Stomach smooth muscle (tissue), 2 donors: ENCODE results near the gene PPFIBP1.

ENCODE experiments used
- H3K27ac ChIP-seq: one replicate; pipeline ENCODE4 v1.7.0; 2013; ENCODE audit warnings: mild to moderate bottlenecking, low read length, inconsistent platforms
- H3K27me3 ChIP-seq, 2 donors: one replicate each; pipeline ENCODE4 v1.7.0; 2013; ENCODE audit warnings: low read length in 2 of 2; ENCODE audit not compliant: insufficient read depth in 2 of 2, control insufficient read depth in 1 of 2
- H3K36me3 ChIP-seq, 2 donors: one replicate each; pipeline ENCODE4 v1.7.0; 2013; ENCODE audit warnings: low read length in 2 of 2; ENCODE audit not compliant: control insufficient read depth in 2 of 2, insufficient read depth in 2 of 2
- H3K4me1 ChIP-seq: one replicate; pipeline ENCODE4 v1.7.0; 2013; ENCODE audit warnings: low read length; ENCODE audit not compliant: control insufficient read depth, insufficient read depth
- H3K4me3 ChIP-seq, 2 donors: one replicate each; pipeline ENCODE4 v1.7.0; 2013; ENCODE audit warnings: low read length in 2 of 2
- H3K9ac ChIP-seq, 2 donors: one replicate each; pipeline ENCODE4 v1.7.0; 2013; ENCODE audit warnings: low read length in 2 of 2, mild to moderate bottlenecking in 1 of 2
- H3K9me3 ChIP-seq, 2 donors: one replicate each; pipeline ENCODE4 v1.7.0; 2013; ENCODE audit warnings: low read length in 2 of 2; ENCODE audit not compliant: control insufficient read depth in 2 of 2
- donor health status: healthy.
- donor health status: Pancreatic carcinoma.

PPFIBP1 gene

DNA sequence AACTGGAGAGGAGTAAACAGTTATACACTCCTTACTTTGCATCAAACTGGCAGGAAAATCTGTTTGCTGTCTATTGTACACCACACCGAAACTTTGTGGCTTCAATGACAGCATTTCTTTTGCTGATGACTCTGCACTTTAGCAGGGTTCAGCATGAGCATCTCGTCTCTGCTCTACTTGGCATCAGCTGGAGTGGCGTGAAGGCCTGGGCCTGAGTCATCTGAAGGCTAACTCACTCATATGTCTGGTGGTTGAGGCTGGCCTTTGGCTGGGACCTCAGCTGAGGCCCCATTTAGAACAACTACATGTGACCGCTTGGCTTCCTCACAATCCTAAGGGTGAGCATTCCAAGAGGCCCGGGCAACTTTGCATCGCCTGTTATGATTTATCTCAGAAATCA lies 143.5 kb downstream of the PPFIBP1 start:
- Histone ChIP-seq H3K4me1 (no peaks in the 10 kb centered on the region), H3K9ac (no peak overlapping the region), H3K27me3 (no peaks in the 10 kb centered on the region), H3K4me3 (no peak overlapping the region), H3K27ac (no peak overlapping the region), H3K36me3 (peaks cover 14 to 17% of the 10 kb centered on the region in 2 donors), H3K9me3 (no peaks in the 10 kb centered on the region)

DNA sequence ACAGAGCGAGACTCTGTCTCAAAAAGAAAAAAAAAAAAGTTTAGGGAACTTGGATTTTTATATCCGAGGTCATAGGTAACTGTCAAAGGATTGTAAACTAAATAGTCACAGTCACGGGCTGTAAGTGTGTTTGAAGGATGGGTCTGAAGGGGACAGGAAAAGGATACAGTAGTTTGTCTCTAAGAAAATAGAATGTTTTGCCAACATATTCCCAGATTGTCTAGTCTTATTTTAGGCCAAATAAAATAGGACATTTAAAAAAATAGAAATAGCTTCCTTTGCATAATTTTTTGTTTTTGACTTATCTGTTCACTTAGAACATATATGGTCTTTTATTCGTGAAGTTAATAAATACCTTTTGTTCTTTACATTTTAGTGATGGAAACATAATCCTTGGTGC lies 148.0 kb downstream of the PPFIBP1 start:
- no peak overlapping the region for H3K27ac ChIP-seq
- no peaks in the 10 kb centered on the region for H3K27me3 ChIP-seq
- H3K36me3 ChIP-seq, result peaks cover 21 to 23% of the 10 kb centered on the region in 2 donors
- no peaks in the 10 kb centered on the region for H3K9me3 ChIP-seq
- H3K9ac ChIP-seq, result no peak overlapping the region
- H3K4me3 ChIP-seq, result no peak overlapping the region
- H3K4me1 ChIP-seq, result no peaks in the 10 kb centered on the region

DNA sequence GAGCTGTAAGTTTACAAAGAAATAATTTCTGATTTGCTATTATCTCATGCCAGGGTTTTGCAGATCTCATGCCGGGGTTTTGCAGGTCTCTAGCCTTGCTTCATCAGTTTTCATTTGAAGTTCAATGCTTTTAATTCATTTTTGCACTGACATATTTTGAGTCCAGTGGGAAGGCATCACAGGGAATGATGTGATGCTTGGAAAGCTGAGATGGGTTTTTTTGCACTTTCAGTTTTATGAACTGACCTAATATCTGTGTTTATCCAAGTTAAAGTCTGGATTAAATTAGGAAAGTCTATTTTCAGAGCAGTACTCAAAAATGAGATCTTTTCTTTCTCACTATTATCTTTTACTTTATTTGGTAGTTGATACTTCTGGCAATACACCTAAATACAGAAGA lies 148.6 kb downstream of the PPFIBP1 start:
- H3K36me3 ChIP-seq, result peaks cover 23% of the 10 kb centered on the region in 2 donors
- H3K27ac ChIP-seq, result no peak overlapping the region
- H3K9ac ChIP-seq, result no peak overlapping the region
- no peaks in the 10 kb centered on the region for H3K9me3 ChIP-seq
- H3K4me3 ChIP-seq, result no peak overlapping the region
- H3K4me1 ChIP-seq, result no peaks in the 10 kb centered on the region
- no peaks in the 10 kb centered on the region for H3K27me3 ChIP-seq

- Histone ChIP-seq H3K27me3 (no peaks in the 10 kb centered on the region), H3K9ac (no peak overlapping the region), H3K9me3 (no peaks in the 10 kb centered on the region), H3K27ac (no peak overlapping the region), H3K36me3 (peaks cover 17 to 20% of the 10 kb centered on the region in 2 donors), H3K4me3 (no peak overlapping the region), H3K4me1 (no peaks in the 10 kb centered on the region)
Observed at GRCh38 chr12:27673101-27673718, 149.2 kb downstream of the PPFIBP1 start.

DNA sequence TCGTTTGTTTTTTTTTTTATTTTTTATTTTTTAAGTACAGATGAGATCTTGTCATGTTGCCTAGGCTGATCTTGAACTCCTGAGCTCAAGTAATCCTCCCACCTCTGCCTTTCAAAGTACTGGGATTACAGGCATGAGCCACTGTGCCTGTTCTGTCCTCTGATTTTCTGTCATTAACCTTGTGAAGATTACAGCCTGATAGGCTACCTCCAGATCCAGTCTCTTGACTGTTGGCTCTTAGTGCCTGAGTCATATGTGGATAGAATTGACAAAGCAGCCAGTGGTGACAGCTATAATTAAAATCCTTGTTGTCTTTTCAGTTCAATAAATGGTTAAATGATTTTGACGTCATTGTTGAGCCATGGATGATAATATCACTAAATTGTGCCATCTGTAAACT lies 151.0 kb downstream of the PPFIBP1 start:
- H3K9ac ChIP-seq, result no peak overlapping the region
- H3K36me3 ChIP-seq, result peaks cover 22 to 25% of the 10 kb centered on the region in 2 donors
- H3K27me3 ChIP-seq, result no peaks in the 10 kb centered on the region
- no peaks in the 10 kb centered on the region for H3K4me1 ChIP-seq
- H3K9me3 ChIP-seq, result no peaks in the 10 kb centered on the region
- no peak overlapping the region for H3K4me3 ChIP-seq
- H3K27ac ChIP-seq, result no peak overlapping the region

GRCh38 chr12:27680619-27681018 lies 156.6 kb downstream of the PPFIBP1 start:
- Histone ChIP-seq H3K4me1 (no peaks in the 10 kb centered on the region), H3K27ac (no peak overlapping the region), H3K27me3 (no peaks in the 10 kb centered on the region), H3K9me3 (no peaks in the 10 kb centered on the region), H3K36me3 (peaks cover 39 to 51% of the 10 kb centered on the region in 2 donors), H3K4me3 (no peak overlapping the region), H3K9ac (no peak overlapping the region)

- Histone ChIP-seq H3K4me1 (no peaks in the 10 kb centered on the region), H3K36me3 (peaks cover 32 to 42% of the 10 kb centered on the region in 2 donors), H3K9me3 (no peaks in the 10 kb centered on the region), H3K9ac (no peak overlapping the region), H3K27ac (no peak overlapping the region), H3K4me3 (no peak overlapping the region), H3K27me3 (no peaks in the 10 kb centered on the region)
Observed at GRCh38 chr12:27682534-27682933, 158.5 kb downstream of the PPFIBP1 start.

- no peaks in the 10 kb centered on the region for H3K4me1 ChIP-seq
- H3K9me3 ChIP-seq, result no peaks in the 10 kb centered on the region
- no peaks in the 10 kb centered on the region for H3K27me3 ChIP-seq
- no peak overlapping the region for H3K27ac ChIP-seq
- H3K36me3 ChIP-seq, result peaks cover 40 to 56% of the 10 kb centered on the region in 2 donors
- no peak overlapping the region for H3K4me3 ChIP-seq
- no peak overlapping the region for H3K9ac ChIP-seq
Observed at GRCh38 chr12:27685274-27685673, 161.3 kb downstream of the PPFIBP1 start.

DNA sequence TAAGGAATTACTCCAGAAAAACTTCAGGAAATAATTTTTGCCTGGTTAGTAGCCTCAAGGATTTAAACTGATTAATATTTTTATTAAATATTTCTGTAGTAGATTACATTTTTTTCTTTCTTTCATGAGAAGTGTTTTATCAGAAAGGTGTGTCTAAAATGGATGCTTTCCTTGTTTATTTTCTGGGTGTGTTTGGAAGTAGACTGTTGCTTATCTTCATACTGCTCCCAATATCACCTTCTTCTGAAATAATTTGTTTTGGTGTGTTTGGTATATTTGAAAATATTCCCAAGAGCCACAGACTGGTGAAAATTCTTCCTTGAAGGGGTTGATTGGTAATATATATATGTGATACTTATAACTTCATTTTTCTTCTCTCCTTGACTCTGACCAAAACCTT lies 162.1 kb downstream of the PPFIBP1 start:
- Histone ChIP-seq H3K9ac (no peak overlapping the region), H3K9me3 (no peaks in the 10 kb centered on the region), H3K27ac (no peak overlapping the region), H3K27me3 (no peaks in the 10 kb centered on the region), H3K4me3 (no peak overlapping the region), H3K36me3 (peaks cover 43 to 59% of the 10 kb centered on the region in 2 donors), H3K4me1 (no peaks in the 10 kb centered on the region)

DNA sequence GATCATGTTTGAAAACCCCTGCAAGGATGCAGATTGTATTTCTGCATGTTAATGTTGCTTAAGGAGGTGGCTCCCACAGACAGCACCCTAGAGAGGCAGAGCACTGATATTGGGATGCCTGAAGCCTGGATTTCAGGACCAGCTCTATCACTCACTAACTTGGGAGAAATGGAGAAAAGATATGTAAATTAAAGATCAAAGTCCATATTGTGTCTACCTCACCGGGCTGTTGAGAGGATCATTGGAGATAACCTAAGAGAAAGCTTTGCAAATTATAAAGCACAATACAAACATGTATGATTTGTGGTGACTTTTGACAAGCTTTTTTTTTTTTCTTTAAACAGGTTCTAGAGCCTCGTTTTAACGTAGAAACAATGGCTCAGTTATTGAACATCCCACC lies 164.7 kb downstream of the PPFIBP1 start:
- Histone ChIP-seq H3K9me3 (no peaks in the 10 kb centered on the region), H3K9ac (no peak overlapping the region), H3K4me3 (no peak overlapping the region), H3K4me1 (no peaks in the 10 kb centered on the region), H3K27me3 (no peaks in the 10 kb centered on the region), H3K27ac (no peak overlapping the region), H3K36me3 (peaks cover 36 to 56% of the 10 kb centered on the region in 2 donors)

GRCh38 chr12:27689558-27690180 lies 165.7 kb downstream of the PPFIBP1 start:
- Histone ChIP-seq H3K4me3 (no peak overlapping the region), H3K36me3 (peaks cover 36 to 56% of the 10 kb centered on the region in 2 donors), H3K27ac (no peak overlapping the region), H3K27me3 (no peaks in the 10 kb centered on the region), H3K9ac (no peak overlapping the region), H3K9me3 (no peaks in the 10 kb centered on the region), H3K4me1 (no peaks in the 10 kb centered on the region)
